ENCODE data around the gene FANK1.

Gene FANK1

GRCh38 chr10:125866421-125867029 lies 29.8 kb upstream of the FANK1 start:
- no peak for TF ChIP-seq CTCF (IDR thresholded peaks at IDR 0.05)
- Histone ChIP-seq H3K4me3 (no peak overlapping the region), H3K27me3 (no peaks in the 10 kb centered on the region), H3K36me3 (peaks cover 16 to 20% (median 18%) of the 10 kb centered on the region in 3 donors), H3K9me3 (no peaks in the 10 kb centered on the region), H3K27ac (no peak overlapping the region), H3K4me1 (no peaks in the 10 kb centered on the region)
- intact Hi-C loops (cut with DNase I; ENCODE audit: low total_unique reads): no loop called here
- no peak for DNase-seq

- intact Hi-C loops (cut with DNase I; ENCODE audit: low total_unique reads): no loop called here
- peak; percentile 59 to 63 for TF ChIP-seq CTCF (IDR thresholded peaks at IDR 0.05)
These were observed 27.9 kb upstream of the FANK1 start for GRCh38 chr10:125868372-125868975.

GRCh38 chr10:125871338-125871737 lies 25.0 kb upstream of the FANK1 start:
- peaks cover 11 to 32% (median 14%) of the 10 kb centered on the region in 3 donors for H3K36me3 ChIP-seq
- DNase-seq: no peak
- H3K27me3 ChIP-seq: no peaks in the 10 kb centered on the region
- no peak overlapping the region for H3K4me3 ChIP-seq
- no peaks in the 10 kb centered on the region for H3K9me3 ChIP-seq
- H3K27ac ChIP-seq: no peak overlapping the region
- intact Hi-C loops (cut with DNase I; ENCODE audit: low total_unique reads): no loop called here
- H3K4me1 ChIP-seq: no peaks in the 10 kb centered on the region
- no peak for TF ChIP-seq CTCF (IDR thresholded peaks at IDR 0.05)

More at GRCh38 chr10:125868372-125868975, 27.9 kb upstream of the FANK1 start:
- Histone ChIP-seq H3K4me3 (no peak overlapping the region), H3K4me1 (no peaks in the 10 kb centered on the region), H3K27ac (no peak overlapping the region), H3K36me3 (peaks cover 16 to 24% (median 18%) of the 10 kb centered on the region in 3 donors), H3K9me3 (no peaks in the 10 kb centered on the region), H3K27me3 (no peaks in the 10 kb centered on the region)
- DNase-seq: no peak

- no peak overlapping the region for H3K4me3 ChIP-seq
- TF ChIP-seq CTCF (IDR thresholded peaks at IDR 0.05): no peak
- no peak for DNase-seq
- intact Hi-C loops (cut with DNase I; ENCODE audit: low total_unique reads): no loop called here
- H3K9me3 ChIP-seq: no peaks in the 10 kb centered on the region
- H3K4me1 ChIP-seq: no peaks in the 10 kb centered on the region
- no peaks in the 10 kb centered on the region for H3K27me3 ChIP-seq
- no peak overlapping the region for H3K27ac ChIP-seq
- peaks cover 8 to 16% (median 15%) of the 10 kb centered on the region in 3 donors for H3K36me3 ChIP-seq
These were observed 17.2 kb upstream of the FANK1 start for GRCh38 chr10:125878957-125879835.

GRCh38 chr10:125880719-125881118 lies 15.6 kb upstream of the FANK1 start:
- H3K27ac ChIP-seq: no peak overlapping the region
- intact Hi-C loops (cut with DNase I; ENCODE audit: low total_unique reads): no loop called here
- no peaks in the 10 kb centered on the region for H3K9me3 ChIP-seq
- no peak overlapping the region for H3K4me3 ChIP-seq
- H3K27me3 ChIP-seq: no peaks in the 10 kb centered on the region
- no peak for DNase-seq
- H3K4me1 ChIP-seq: no peaks in the 10 kb centered on the region
- no peak for TF ChIP-seq CTCF (IDR thresholded peaks at IDR 0.05)
- H3K36me3 ChIP-seq: peaks cover 7 to 15% (median 7%) of the 10 kb centered on the region in 3 donors
